WTC11 (cell line): ENCODE data around the gene ERC2. TPM values are rescaled to one million over a fixed set of nuclear protein-coding genes. Genes with fewer than 3 reads are reported as not detected.

Source experiments
- ATAC-seq: fragments of 200-7000 bp; cut with Tn5 transposase; 2 replicates; pipeline ENCODE4 v1.10.0; 2021; ENCODE audit warnings: mild to moderate bottlenecking, moderate library complexity
- CTCF ChIA-PET: fragments of 300-600 bp; sonication (Branson Sonifier 250); formaldehyde crosslinking; loops from one replicate; lab custom pipeline; 2021; ENCODE audit warnings: antibody characterized with exemption; lab: Charles Lee
- POLR2A ChIA-PET: fragments of 350-600 bp; sonication (Branson Sonifier 250); formaldehyde crosslinking; loops from one replicate; lab custom pipeline; 2021; ENCODE audit warnings: antibody characterized with exemption; lab: Charles Lee
- DNase-seq: peaks from one replicate; pipeline ENCODE4 v3.0.0; 2021; ENCODE audit warnings: low spot score
- H3K27ac Mint-ChIP-seq: 2 replicates; pipeline ENCODE4 v1.8.0; 2021; ENCODE audit warnings: mixed read lengths
- H3K27me3 Mint-ChIP-seq: 2 replicates; pipeline ENCODE4 v1.8.0; 2021; ENCODE audit warnings: low read depth, mild to moderate bottlenecking, moderate library complexity, mixed read lengths
- H3K36me3 Mint-ChIP-seq: 2 replicates; pipeline ENCODE4 v1.8.0; 2021; ENCODE audit warnings: mixed read lengths
- H3K4me1 Mint-ChIP-seq: 2 replicates; pipeline ENCODE4 v1.8.0; 2022; ENCODE audit warnings: mixed read lengths
- H3K4me3 Mint-ChIP-seq: 2 replicates; pipeline ENCODE4 v1.8.0; 2021; ENCODE audit warnings: mild to moderate bottlenecking, moderate library complexity, mixed read lengths
- H3K9me3 Mint-ChIP-seq: 2 replicates; pipeline ENCODE4 v1.8.0; 2021; ENCODE audit warnings: mixed read lengths
- ATF2 ChIP-seq: sonication (generic); formaldehyde crosslinking; IDR thresholded peaks from 2 replicates; pipeline ENCODE4 v1.8.1; 2022; ENCODE audit warnings: low read depth, missing genetic modification reagents, borderline replicate concordance
- CBFB ChIP-seq: sonication (generic); formaldehyde crosslinking; IDR thresholded peaks from 2 replicates; pipeline ENCODE4 v1.8.1; 2022; ENCODE audit warnings: mild to moderate bottlenecking, low read depth, missing genetic modification reagents
- ELF4 ChIP-seq: sonication (generic); formaldehyde crosslinking; IDR thresholded peaks from 2 replicates; pipeline ENCODE4 v1.8.1; 2022; ENCODE audit warnings: low read depth, mild to moderate bottlenecking, moderate library complexity, missing genetic modification reagents
- ETV6 ChIP-seq: sonication (generic); formaldehyde crosslinking; IDR thresholded peaks from 2 replicates; pipeline ENCODE4 v1.8.1; 2022; ENCODE audit warnings: mild to moderate bottlenecking, missing genetic modification reagents
- FOXP1 ChIP-seq: sonication (generic); formaldehyde crosslinking; IDR thresholded peaks from 2 replicates; pipeline ENCODE4 v1.8.0; 2022; ENCODE audit warnings: missing genetic modification reagents, mild to moderate bottlenecking, moderate library complexity, borderline replicate concordance
- HMGA2 ChIP-seq: fragments of 250-450 bp; sonication (Bioruptor Pico); IDR thresholded peaks from 2 replicates; pipeline ENCODE4 v1.4.0; 2021; ENCODE audit warnings: mild to moderate bottlenecking, moderate library complexity
- NR3C1 ChIP-seq: sonication (generic); formaldehyde crosslinking; conservative IDR thresholded peaks from 2 replicates; pipeline ENCODE4 v1.8.1; 2023; ENCODE audit warnings: low read depth, mild to moderate bottlenecking, missing genetic modification reagents
- SMAD4 ChIP-seq: sonication (generic); formaldehyde crosslinking; IDR thresholded peaks from 2 replicates; pipeline ENCODE4 v1.8.0; 2022; ENCODE audit warnings: mild to moderate bottlenecking, missing genetic modification reagents
- TEAD4 ChIP-seq: sonication (generic); formaldehyde crosslinking; IDR thresholded peaks from 2 replicates; pipeline ENCODE4 v1.8.0; 2022; ENCODE audit warnings: mild to moderate bottlenecking, missing genetic modification reagents
- ZBTB21 ChIP-seq: sonication (generic); formaldehyde crosslinking; IDR thresholded peaks from 2 replicates; pipeline ENCODE4 v1.8.1; 2023; ENCODE audit warnings: mild to moderate bottlenecking, missing genetic modification reagents, borderline replicate concordance
- ZBTB43 ChIP-seq: sonication (generic); formaldehyde crosslinking; IDR thresholded peaks from 2 replicates; pipeline ENCODE4 v1.8.1; 2023; ENCODE audit warnings: mild to moderate bottlenecking, missing genetic modification reagents
- ZMAT4 ChIP-seq: fragments of 250-450 bp; sonication (Bioruptor Pico); IDR thresholded peaks from 2 replicates; pipeline ENCODE4 v1.9.0; 2021; ENCODE audit warnings: mild to moderate bottlenecking
- ZNF121 ChIP-seq: sonication (generic); formaldehyde crosslinking; IDR thresholded peaks from 2 replicates; pipeline ENCODE4 v1.8.0; 2023; ENCODE audit warnings: missing genetic modification reagents
- ZNF138 ChIP-seq: sonication (generic); formaldehyde crosslinking; conservative IDR thresholded peaks from 2 replicates; pipeline ENCODE4 v1.8.1; 2022; ENCODE audit warnings: mild to moderate bottlenecking, moderate library complexity, missing genetic modification reagents
- ZNF263 ChIP-seq: sonication (generic); formaldehyde crosslinking; IDR thresholded peaks from 2 replicates; pipeline ENCODE4 v1.8.1; 2022; ENCODE audit warnings: low read depth, mild to moderate bottlenecking, moderate library complexity, missing genetic modification reagents
- ZNF281 ChIP-seq: sonication (generic); formaldehyde crosslinking; IDR thresholded peaks from 2 replicates; pipeline ENCODE4 v1.8.0; 2023; ENCODE audit warnings: mild to moderate bottlenecking, missing genetic modification reagents
- ZNF671 ChIP-seq: fragments of 250-450 bp; sonication (Bioruptor Pico); IDR thresholded peaks from 2 replicates; pipeline ENCODE4 v1.8.0; 2021; ENCODE audit warnings: mild to moderate bottlenecking
- total RNA-seq: library from RNA; stranded (reverse); gene quantifications from 3 replicates; pipeline ENCODE4 v1.2.3, GENCODE V29; 2021
- TF ChIP-seq, protein P1 (sequence below): sonication (generic); formaldehyde crosslinking; IDR thresholded peaks from 2 replicates; pipeline ENCODE4 v1.8.1; 2023; ENCODE audit warnings: mild to moderate bottlenecking, missing genetic modification reagents

ERC2 gene
- total RNA-seq, 1 experiment from 2014 or later, result 23.5 TPM

DNA sequence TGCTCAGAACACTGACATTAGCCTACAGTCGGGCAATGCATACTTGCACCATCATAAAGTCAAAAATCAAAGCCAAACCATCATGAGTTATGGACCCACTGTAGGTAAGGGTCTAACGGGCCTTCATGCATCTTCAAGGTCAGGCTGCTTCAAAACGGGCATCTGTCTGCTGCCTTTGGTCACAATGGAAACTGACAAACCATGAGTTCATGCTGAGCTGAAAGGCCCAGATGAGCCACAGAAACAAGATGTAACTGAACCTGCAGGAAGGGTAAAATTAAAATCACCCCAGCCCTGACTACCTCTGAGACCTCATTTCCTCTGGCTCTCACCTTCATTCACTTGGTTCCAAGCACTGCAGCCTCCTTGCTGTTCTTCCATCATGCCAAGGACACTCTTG lies 143.8 kb downstream of the ERC2 start:
- Mint-ChIP-seq H3K9me3 (no peaks in the 10 kb centered on the region), H3K4me3 (no peak overlapping the region), H3K36me3 (no peaks in the 10 kb centered on the region), H3K27ac (no peak overlapping the region), H3K27me3 (no peaks in the 10 kb centered on the region), H3K4me1 (peaks cover 30% of the 10 kb centered on the region)
- no peak for ATAC-seq
- ChIA-PET CTCF (interaction anchor here (1.2 to 1.5 kb wide), 3 partner anchors 21 to 170 kb away, joined by 4 to 8 read pairs (median 4); no protein-coding TSS in a partner anchor), POLR2A (interaction anchor here (0.6 kb wide), 1 partner anchor 711 kb away, joined by 4 read pairs; no protein-coding TSS in a partner anchor)
- no peak for DNase-seq
- no peak for TF ChIP-seq ZMAT4 (CRISPR knock-in tag)
- no peak for TF ChIP-seq ZNF281
- TF ChIP-seq FOXP1 (CRISPR knock-in tag), result no peak
- no peak for TF ChIP-seq TEAD4
- TF ChIP-seq, protein P1, sequence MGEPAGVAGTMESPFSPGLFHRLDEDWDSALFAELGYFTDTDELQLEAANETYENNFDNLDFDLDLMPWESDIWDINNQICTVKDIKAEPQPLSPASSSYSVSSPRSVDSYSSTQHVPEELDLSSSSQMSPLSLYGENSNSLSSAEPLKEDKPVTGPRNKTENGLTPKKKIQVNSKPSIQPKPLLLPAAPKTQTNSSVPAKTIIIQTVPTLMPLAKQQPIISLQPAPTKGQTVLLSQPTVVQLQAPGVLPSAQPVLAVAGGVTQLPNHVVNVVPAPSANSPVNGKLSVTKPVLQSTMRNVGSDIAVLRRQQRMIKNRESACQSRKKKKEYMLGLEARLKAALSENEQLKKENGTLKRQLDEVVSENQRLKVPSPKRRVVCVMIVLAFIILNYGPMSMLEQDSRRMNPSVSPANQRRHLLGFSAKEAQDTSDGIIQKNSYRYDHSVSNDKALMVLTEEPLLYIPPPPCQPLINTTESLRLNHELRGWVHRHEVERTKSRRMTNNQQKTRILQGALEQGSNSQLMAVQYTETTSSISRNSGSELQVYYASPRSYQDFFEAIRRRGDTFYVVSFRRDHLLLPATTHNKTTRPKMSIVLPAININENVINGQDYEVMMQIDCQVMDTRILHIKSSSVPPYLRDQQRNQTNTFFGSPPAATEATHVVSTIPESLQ, result no peak
- TF ChIP-seq ELF4 (CRISPR knock-in tag), result no peak
- TF ChIP-seq ZBTB21 (CRISPR knock-in tag), result no peak
- no peak for TF ChIP-seq ZNF138 (CRISPR knock-in tag)
- TF ChIP-seq CBFB (CRISPR knock-in tag), result no peak
- no peak for TF ChIP-seq NR3C1 (CRISPR knock-in tag)
- TF ChIP-seq SMAD4 (CRISPR knock-in tag), result no peak
- no peak for TF ChIP-seq ATF2 (CRISPR knock-in tag)
- TF ChIP-seq ZBTB43 (CRISPR knock-in tag), result no peak
- no peak for TF ChIP-seq ZNF671 (CRISPR knock-in tag)
- TF ChIP-seq ETV6 (CRISPR knock-in tag), result no peak

DNA sequence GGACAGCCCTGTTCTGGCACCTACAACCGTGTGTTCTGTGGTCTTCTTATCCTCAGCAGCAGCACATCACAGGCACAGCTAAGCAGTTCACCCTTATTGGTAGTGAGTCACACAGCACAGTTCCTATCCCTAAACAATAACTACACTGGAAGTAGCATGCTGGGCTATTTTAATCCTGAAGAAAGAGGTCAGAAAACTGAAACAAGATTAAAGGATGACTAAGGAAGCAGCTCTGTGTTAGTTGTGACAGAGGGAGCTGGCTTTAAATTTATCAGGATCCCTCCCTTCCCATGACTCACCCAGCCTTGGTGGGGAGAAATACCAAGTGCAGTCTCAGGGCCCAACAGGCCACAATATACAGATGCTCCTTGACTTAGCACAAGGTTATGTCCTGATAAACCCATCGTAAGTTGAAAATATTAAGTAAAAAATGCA lies 144.3 kb downstream of the ERC2 start:
- peak; percentile 69 for ATAC-seq
- Mint-ChIP-seq H3K4me1 (peaks cover 30% of the 10 kb centered on the region), H3K36me3 (no peaks in the 10 kb centered on the region), H3K4me3 (no peak overlapping the region), H3K27me3 (no peaks in the 10 kb centered on the region), H3K27ac (no peak overlapping the region)
- POLR2A ChIA-PET, result no interaction called here
- CTCF ChIA-PET, result interaction anchor here (0.7 to 1.5 kb wide), 5 partner anchors 21 to 171 kb away, joined by 3 to 8 read pairs (median 4); partner anchors contain the start of gene ERC2
- TF ChIP-seq ZNF121 (peak; percentile 78; the same call in 1 of the 2 replicates), HMGA2 (no peak), ZNF263 (CRISPR knock-in tag) (no peak)
- TF ChIP-seq, all 79 proteins: peak for 1
- no peak for DNase-seq
- H3K9me3 Mint-ChIP-seq, result no peaks in the 10 kb centered on the region
